M059J (cell line): ENCODE results near the gene CFL2. TPM values are rescaled to one million over a fixed set of nuclear protein-coding genes. Genes with fewer than 3 reads are reported as not detected.

Experiments
- DNase-seq: peaks from one replicate; pipeline ENCODE4 v3.0.0-alpha.2; 2012; ENCODE audit warnings: low read depth
- total RNA-seq: library from RNA; depleted of rRNA; stranded (reverse); fragments of >200 nt; shearing (Covaris generic); gene quantifications from 2 replicates; pipeline ENCODE4 v1.2.3, GENCODE V29; 2014; rRNA removed

CFL2 gene
- total RNA-seq, 1 experiment from 2014 or later = 164 TPM

DNA sequence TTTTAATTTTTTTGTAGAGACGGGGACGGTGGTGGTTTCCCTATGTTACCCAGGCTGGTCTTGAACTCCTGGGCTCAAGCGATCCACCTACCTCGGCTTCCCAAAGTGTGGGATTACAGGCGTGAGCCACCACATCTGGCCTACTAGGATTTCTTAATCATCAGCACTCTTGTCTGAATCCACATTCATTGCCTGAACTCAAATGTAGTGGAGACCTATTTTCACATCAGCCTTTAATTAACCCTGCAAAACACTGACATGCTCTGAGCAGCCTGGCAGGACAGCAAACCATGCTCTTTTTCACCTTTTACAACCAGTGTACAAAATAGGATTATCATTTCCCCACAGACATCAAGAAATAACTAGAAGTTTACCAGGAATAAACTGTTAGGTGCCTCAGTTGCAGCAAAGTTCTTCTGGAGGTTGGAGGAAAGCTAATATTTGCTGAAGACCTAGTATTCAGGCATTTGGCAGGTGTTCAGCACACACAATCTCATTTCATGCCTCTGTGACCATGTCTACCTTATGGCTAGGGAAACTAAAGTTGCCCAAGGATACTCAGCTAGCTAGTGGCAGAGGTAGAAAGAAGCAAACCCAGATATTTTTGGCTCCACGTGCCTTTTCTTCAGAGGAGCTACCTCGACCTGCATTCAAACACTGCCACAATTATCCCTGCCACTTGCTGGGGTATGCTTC, 37.7 kb downstream of the CFL2 start:
- no peak for DNase-seq

DNA sequence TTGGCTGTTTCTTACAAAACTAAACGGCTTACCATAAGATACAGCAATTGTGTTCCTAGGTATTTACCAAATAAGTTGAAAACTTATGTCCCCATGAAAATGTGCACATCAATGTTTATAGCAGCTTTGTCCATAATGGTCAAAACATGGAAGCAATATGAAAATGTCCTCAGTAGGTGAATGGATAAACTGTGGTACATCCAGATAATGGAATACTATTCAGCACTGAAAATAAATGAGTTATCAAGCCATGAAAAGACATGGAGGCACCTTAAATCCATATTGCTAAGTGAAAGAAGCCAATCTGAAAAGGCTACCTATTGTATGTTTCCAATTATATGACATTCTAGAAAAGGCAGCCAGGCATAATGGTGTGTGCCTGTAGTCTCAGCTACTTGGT, 40.7 kb downstream of the CFL2 start:
- no peak for DNase-seq

DNA sequence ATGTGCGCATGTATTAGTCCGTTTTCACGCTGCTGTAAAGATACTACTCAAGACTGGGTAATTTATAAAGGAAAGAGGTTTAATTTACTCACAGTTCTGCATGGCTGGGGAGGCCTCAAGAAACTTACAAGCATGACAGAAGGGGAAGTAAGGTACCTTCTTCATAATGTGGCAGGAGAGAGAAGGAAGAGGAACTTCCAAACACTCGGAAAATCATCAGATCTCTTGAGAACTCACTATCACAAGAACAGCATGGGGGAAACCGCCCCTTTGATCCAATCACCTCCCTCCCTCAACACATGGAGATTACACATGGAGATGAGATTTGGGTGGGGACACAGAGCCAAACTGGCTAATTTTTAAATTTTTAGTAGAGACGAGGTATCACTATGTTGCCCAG, 42.7 kb downstream of the CFL2 start:
- DNase-seq = no peak

- DNase-seq = no peak
Measured at GRCh38 chr14:34668111-34668510, 46.3 kb downstream of the CFL2 start.

- DNase-seq = no peak
Measured at GRCh38 chr14:34667007-34667406, 47.4 kb downstream of the CFL2 start.

GRCh38 chr14:34665785-34666435, 48.5 kb downstream of the CFL2 start:
- peak; percentile 85 for DNase-seq

DNA sequence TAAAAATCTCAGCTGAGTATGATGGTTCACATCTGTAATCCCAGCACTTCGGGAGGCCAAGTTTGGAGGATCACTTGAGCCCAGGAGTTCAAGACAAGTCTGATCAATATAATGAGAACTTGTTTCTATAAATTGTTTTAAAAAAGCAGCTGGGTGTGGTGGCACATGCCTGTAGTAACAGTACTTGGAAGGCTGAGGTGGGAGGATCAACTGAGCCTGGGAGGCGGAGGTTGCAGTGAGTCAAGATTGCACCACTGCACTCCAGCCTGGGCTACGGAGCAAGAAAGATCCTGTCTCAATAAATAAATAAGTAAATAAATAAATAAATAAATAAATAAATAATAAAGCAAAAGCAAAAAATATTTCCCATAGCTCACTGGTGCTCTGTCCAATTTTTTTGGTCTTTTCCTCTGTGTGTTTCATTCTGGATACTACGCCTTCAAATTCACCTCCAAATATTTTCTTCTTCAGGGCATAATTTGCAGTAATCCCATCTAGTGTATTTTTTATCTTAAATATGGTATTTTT, 51.8 kb downstream of the CFL2 start:
- DNase-seq = no peak

DNA sequence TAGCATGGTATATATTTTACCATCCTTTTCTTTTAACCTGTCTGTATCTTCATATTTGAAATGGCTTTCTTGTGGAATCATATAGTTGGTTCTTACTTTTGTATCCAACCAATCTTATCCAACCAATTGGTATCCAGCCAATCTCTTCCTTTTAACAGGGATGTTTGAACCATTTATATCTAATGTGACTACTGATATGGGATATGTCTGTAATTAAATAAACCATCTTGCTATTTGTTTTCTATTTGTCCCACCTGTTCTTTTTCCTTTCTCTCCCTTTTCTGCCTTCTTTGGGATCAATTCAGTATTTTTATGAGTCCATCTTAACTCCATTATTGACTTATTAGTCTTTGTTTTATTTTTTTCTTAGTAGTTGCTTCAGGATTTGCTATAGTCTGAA, 53.6 kb downstream of the CFL2 start:
- DNase-seq = no peak

Other genes with a start within 250 kb of the CFL2 start
- gene EAPP, start 174.9 kb downstream of the CFL2 start, total RNA-seq = 50.0 and 60.9 TPM in 2 replicates
- 188 and 396 TPM in 2 replicates for gene SNX6, start 84.4 kb downstream of the CFL2 start, total RNA-seq
- gene BAZ1A, start 160.8 kb upstream of the CFL2 start, total RNA-seq = 23.7 and 39.6 TPM in 2 replicates